ENCODE data around the gene SNAPIN.

GRCh38 chr1:153688276-153688675 is 29.8 kb downstream of the SNAPIN start:
- no peak for TF ChIP-seq CTCF (IDR thresholded peaks at IDR 0.05)
- TF ChIP-seq POLR2A (IDR thresholded peaks at IDR 0.05) = no peak

Data from sigmoid colon (tissue), 3 donors.